ENCODE results near the gene ADSS1.

The ADSS1 gene

DNA sequence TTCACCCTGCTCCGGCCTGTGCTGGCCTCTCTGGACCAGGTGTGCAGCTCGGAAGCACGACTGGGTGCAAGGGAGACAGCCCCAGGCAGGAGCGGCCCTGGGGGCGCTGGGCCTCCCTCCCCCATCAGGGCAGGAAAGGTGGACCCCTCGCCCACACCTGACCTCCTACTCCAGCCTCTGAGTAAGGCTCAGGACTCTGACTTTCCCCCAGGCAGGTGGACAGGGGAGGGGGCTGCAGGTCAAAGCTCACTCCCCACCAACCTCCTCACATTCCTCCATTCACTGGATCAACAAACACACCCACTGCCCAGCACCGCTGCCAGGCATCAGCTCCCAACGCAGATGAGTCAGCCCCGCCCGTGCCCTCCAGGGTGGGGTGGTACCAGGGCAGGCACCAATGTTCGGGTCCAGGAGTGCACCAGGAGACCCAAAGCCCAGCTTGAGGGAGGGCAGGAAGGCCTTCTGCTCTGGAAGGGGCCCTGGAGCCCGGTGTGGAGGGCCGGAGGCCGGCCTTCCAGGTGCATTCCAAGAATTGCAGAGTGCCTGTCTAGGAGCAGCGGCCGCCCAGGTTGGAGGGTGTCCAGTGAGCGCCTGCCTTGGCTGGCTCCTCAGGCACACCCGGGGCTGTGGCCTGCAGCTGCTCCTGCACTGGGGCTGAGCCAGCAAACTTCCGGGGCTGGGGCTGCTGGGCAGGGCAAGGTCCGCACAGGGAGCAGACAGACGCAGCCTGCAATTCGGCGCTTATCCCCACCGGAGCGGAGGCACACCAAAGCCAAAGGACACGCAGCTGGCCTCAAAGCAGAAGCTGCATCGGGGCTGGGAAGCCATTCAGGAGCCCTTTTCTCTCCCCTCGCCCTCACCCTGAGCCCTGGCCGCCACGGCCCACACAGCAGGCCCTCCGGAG is 36.2 kb upstream of the ADSS1 start:
- DNase-seq: no peak

DNA sequence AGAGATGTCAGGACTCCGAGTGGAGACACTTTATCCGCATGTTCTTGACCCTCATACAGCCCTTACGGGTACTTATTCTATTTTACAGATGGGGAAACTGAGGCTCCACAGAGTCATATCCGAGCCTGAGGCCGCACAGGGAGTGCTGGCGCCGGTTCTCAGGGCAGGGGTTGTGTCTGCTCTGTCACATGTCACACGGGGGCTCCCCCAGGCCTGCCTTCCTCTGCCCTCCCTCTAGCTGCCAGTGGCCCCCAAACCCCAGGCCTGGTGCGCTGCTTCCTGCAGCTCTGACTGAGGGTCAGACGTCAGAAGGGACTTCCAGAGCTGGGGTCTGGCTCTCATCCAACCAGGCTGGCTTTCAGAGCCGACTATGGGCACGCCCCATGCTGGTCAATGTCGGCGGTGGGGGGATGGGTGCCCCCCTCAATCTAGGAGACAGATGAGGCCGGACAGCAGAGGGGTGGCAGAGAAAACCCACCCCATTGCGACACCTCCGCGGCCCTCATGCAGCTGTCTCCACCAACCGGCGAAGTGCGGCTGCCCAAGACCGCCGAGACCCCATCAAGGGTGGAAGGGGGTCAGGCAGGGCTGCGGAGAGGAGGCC is 35.4 kb upstream of the ADSS1 start:
- DNase-seq: no peak

DNA sequence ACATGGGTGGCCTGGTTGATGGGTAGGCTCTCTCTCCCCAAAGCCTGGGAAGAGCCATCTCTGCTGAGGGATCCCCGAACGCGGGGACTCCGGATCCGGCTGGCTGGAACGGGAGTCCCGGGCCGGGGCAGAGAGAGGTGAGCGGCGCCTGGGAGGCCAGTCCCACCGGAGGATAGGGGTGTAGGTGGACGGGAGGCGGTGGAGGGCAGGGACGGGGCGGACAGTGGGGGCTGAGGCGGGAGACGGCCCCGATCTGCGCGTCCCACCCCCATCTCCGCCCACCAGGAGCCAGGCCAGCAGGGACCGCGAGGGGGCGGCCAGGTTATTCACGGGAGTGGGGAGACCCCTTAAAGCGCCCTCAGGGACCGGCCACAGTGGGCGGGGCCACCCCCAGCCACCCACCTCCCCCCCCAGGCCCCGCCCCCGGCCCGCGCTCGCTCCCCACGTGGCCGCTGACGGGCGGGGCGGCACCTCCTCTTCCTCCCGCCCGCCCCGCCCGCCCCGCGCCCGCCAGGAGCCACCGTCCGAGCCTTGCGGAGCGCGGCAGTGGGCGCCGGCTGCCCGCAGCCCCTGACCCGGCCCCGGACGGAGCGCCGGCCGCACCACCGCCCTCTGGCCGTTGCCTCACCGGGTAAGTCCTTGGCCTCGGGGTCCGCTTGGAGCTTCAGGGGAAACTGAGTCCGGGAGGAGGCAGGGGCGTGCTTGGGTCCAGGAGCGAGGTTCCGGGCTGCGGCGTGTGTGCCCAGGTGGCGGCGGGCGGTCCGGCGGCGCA is 34.7 kb upstream of the ADSS1 start, which contains the start of gene INF2:
Gene INF2, plus strand, starts transcription at position 510 of the 772 bp plus-strand sequence. CDS start 11,748 bp downstream, outside the sequence.
- DNase-seq: peak; percentile 54

DNA sequence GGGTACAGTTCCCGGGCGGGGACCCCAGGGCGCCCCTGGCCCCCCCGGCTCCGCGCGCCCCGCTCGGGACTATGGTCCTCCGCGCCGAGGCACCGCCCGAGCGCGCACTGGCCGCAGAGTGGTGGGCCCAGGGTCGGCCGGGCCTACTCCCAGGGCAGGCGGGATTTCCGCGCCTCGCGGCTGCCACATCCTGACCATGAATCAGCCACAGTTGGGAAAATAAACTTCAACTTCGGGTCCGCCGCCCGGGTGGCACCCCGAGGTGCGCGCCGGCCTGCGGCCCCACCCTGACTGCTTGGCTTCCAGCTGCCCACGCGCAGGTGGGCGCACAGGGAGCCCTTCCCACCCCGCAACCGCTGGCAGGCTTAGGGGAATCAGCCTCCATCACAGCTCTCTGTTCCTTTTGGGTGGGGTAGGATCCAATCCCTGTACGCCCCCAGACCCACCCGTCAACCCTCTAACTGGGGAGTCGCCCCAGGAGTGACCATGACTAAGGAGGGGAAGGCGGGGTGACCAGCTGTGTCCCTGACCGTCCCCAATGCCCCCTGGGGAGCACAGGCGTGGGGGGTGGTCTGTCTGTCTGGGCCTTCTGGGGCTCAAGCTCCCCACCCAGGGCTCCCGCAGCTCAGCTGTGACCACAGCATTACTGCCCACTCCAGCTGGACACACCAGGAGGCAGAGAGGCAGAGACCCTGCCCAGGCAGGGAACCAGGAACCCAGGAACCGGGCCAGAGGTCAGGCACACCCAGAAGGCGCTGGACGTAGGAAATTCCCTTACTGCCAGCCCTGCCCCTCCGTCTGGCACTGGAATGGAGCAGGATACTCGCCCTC is 33.9 kb upstream of the ADSS1 start:
- DNase-seq: no peak

DNA sequence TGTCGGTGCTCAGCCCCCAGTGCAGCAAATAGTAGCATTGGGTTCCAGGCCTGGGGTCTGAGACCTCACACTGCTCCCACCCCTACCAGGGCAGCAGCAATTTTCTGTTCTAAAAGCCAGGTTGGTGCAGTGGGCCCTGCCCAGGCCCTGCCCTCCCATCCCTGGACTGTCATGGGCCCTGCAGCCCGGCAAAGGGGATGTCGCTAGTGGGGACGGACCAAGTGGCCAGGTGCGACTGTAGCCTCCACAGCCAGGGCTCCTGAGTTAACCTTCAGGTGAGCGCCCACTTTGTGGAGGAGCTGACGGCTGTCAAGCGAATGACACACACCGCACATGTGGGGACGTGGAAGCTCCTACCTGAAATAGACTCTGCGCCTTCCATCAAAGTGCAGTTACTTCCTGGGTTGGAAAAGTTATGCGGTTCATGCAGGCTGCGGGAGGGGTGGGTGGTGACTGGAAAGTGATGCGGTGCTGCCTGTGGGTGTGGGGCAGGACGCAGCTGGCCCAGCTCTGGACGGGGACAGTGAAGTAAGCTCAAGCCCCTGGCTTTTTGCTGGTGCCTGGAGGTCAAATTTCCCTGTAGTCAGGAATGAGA is 33.1 kb upstream of the ADSS1 start:
- no peak for DNase-seq

DNA sequence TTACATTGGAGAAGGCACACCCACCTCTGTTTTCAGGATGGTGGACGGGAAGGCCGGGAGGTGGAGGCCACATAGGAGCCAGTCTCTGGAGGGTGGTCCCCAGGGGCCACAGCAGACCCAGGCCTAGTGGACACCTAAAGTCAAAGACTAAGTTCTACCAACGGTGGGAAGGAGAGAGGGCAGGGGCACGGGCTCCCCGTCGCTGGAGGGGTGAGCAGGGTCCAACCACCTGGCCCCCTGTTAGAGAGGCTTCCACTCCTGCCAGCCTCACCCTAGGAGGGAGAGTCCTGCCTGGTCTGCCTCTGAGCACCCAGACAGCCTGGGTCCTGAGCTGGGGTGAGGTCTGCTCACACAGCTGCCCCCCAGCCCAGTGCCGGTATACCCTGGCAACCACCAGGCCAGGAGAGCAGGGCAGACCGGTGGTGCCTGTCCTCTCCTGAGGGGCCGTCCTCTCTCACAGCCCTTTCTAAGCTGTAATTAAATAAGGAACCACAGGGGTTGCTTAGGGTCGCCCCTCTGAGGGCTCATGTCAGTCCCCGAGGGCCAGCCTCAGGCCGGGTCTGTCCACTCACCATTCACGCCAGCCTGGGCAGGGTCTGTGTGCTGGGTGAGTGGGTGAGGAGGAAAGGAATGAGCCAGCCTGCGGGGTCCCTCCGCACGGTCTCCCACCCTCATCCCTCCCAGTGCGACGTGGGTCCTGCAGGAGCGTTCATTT is 32.3 kb upstream of the ADSS1 start:
- no peak for DNase-seq

DNA sequence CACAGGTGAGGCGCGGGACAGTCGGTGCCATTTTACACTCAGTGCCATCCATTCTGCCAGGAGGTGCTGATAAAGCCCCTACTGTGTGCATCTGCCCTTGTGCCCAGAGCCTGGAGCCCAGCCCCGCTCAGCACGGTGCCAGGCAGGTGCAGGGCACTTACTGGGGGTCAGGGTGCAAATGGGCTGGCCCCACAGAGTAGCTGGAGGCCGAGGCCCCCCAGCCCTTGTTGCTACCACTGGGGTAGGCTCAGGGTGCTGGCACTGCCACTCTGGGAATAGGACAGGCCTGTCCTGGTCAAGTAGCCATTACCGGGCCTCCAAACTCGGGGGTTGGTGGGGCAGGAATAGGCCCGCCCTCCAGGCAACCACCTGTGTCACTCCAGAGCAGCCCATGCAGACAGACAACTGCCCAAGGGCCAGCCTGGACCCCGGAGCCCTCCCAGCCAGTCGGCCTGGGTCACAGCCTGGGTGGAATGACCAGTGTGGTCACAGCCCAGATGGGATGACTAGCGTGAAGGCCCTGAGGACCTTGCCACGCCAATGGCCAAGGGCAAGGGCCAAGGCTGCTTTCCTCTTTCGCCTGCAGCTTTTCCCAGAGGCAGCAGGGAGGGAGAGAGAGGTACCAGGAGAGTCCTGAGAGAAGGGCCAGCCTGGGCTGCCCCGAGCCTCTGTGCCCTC is 31.6 kb upstream of the ADSS1 start:
- no peak for DNase-seq

DNA sequence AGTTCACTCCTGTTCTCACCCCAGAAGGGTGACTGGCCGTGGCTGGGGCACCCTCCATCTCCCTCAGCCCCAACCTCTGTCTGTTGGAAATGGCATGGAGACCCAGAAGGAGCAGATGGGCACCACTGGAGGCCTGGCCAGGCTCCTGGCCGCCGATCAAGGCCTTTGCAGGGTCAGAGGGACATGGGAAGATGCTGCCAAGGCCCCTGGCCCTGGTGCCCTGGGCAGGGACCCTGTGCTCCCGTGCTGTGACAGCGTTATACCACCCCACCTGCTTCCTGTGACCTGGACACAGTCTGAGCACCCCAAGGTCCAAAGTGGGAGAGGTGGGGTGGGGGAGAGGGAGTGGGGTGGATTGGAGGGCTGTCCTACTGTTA is 31.1 kb upstream of the ADSS1 start:
- no peak for DNase-seq

DNA sequence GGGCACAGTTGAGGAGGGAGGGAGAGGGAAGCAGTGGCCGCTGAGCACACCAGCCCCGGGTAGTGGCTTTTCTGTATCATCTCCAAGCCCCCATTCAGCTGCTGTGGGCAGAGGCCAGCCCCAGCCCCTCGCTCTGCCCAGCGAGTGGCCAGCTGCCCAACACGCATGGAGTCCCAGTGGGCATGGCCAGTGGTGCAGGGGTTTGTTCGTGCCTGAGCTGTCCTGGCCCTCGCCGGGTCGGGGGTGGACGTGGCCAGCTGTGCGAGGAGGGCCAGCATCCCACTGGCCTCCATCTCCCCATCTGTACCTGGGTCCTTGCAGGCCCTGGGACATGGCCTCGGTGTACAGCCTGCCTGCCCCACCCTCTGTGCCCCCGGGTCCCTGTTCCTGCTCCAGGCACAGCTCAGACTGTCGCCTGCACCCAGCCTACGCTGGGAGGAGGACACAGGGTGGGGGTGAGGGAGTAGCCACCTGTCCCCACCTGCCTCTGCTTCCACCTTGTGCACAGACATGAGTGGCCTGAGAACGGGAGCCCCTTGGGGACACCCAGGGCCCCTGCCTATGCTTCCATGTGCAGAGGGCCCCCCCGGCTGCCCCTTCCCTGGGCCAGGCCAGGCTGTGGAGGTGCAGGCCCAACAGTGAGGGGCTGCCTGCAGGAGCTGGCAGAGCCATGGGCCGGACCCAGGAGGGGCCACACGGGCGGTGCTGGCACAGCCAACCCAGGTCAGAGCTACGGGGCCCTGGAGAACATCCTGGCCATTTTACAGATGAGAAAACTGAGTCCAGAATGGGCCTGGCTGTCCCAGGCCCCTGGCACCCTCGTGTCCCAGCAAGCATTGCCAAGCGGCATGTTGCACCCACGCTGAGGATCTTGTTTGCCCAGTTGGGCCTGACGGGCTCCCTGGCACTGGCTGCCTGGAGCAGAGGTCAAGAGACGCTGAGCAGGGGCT is 30.3 kb upstream of the ADSS1 start:
- no peak for DNase-seq

DNA sequence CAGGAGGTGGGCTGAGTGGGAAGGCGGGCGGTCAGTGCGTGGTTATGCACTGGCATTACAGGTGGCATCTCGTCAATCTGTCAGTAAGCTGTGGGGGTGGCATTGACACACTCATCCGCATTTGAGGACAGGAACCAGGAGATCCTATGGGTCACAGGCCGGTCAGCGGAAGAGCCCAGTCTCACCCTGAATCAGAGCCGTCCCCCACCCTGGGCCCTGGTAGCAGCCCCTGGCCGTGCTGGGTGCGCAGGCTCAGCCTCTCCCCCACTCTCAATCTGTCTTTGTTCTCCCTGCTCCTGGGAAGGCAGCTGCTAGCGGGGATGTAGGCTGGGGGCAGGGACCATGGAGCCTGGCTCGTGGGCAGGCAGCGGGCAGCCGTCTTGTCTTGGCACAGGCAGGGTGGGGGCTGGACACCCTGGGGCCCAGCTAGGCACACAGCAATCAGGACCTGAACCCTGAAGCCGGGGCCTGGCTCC is 29.5 kb upstream of the ADSS1 start:
- no peak for DNase-seq

DNA sequence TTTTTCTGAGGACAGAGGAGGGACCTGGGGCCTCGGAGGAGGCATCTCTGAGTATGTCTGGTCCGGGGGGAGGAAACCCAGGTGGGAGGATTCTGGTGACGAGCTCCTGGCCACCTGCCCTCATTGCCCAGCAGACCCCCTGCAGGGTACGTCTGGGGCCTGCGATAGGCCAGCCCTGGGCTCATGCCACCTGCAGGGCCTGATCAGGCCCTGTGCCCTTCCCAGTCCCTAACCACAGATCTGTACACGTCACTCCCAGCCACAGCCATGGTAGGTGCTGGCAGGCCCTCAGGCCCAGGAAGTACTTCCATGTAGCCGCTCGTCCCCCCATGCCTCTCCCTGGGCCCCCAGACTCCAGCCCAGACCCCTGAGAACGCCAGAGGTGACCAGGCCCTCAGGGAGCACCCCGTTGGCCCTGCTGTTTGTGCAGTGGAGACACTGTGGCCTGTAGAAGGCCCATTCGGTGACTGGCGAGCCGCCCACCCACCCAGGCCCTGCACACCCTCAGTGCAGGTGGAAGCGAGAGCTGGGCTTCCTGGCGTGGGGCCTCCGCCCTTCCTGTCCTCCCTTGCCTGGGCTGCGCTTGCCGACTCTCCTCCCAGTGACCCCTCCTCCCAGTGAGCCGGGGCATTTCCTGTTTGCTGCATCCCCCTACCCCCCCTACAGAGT is 28.9 kb upstream of the ADSS1 start:
- no peak for DNase-seq

DNA sequence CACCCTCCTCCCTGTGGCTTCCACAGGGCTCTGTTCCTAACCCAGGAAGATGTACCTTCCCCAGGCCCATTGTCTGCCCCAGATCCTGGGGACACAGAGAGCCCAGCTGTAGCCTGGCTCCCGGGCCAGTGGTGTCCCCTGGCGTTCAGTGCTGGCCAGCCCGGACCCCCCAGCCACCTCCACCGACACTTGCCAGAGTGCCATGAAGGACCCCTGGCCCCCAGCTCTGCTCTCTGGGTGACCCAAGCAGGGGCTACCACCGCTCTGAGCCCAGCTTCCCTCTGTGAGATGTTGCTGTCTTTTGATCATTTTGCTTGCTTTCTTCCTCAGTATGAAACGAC is 28.4 kb upstream of the ADSS1 start:
- no peak for DNase-seq

DNA sequence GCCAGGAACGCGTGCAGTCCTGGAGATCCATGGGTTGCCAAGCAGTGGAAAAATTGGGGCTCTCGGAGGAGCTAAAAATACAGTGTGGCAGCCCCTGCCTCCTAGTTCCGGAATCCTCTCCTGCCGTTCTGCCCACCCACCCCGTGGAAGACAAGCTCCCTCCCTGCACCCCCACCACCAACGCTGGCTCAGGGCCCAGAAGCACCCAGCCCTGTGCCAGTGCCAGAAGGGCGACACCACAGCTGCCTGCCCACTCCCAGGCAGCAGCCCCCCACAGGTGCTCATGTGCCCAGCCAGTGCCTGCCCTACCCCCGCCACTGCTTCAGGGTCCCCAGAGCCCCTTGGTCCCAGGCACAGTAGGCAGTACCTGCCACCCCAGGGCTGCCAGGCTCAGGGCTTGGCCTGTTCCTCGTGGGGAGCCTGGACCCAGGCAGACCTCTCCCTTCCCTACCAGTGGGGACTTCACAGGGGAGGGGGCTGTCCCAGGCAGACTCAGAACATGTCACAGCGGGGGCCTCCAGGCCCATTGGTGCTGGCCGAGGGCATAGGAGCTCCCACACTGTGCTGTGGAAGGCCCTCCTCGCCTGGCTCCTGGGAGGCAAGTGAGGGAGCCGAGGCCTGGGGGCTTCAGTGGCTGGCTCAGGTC is 27.2 kb upstream of the ADSS1 start:
- DNase-seq: no peak

DNA sequence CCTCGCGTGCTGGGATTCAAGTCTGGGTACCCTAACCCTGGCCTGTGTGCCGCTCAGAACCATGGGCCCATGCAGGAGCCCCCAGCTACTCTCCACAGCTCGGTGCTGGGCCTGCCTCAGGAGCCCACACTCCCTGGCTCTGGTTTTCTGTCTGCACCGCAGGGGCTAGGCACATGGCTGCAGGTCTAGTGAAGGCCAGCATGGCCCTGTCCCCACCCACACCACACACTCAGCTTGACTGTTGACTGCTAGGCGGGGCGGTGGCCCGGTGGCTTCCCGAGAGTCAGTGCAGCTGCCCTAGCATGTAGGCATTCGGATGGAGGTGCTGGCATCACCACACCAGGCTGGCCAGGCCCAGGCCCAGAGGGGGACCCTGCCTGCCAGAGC is 26.7 kb upstream of the ADSS1 start:
- no peak for DNase-seq

DNA sequence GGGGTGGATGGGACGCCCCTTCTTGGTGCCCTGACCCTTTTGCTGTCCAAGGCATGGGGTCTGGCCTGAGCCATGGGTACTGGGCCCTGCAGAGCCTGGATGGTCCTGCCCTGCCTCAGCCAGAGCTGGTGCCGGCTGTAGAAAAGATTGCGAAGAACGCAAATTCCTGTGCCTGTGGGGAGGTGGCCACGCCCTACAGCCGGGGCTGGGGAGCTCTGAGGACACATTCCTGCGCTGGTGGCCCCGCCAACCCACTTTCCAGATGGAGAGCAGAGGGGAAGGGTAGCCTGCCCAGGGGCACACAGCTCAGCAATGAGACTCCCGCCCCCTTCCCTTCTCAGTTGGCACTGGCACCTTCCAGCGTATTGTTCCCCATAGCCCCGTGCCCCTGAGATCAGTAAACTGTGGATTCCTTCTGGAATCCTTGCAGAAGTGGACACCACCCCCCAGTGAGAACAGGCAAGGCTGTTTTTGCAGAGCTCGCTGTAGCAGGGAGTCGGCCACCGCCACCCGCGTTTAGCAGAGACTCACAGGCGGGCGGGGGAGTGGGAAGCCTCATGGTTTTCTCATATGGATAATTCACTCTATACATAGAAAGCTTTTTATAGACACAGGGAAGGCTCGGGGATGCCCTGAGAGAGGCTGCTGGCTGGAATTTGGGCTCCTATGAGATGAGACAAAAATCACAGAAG is 26.0 kb upstream of the ADSS1 start:
- no peak for DNase-seq

DNA sequence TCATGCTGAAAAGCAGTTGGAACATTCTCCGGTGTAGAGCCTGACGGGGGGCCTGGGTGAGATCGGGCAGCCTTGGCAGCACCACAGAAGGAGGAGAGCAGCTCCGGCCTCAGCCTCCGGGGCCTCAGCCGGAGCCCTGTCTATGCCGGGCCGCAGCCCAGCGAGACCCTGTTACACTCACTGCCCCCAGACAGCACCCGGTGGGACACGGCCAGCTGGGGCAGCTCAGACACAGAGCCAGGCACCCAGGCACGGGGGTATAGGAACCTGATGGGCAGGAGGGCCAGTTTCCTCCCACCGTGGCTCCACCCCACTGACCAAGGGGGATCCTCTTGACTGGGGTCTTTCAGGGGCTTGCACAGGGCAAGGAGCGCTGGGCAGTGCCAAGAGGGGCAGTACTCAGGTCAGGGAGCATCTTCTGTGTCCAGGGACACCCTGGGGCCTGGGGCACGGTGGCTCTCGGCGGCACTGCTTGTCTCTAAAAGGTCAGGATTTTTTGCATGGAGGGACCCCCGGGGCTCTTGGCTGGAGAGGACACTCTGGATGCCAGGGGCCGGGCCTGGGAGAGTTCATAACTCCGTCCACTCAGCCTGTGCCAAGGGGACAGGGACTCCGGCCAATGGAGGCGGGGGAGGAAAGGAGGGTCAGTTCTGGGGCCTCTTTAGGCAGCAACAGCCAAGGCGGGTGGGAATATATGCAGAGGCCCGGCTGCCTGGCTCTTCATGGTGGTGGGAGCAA is 25.2 kb upstream of the ADSS1 start:
- DNase-seq: no peak

DNA sequence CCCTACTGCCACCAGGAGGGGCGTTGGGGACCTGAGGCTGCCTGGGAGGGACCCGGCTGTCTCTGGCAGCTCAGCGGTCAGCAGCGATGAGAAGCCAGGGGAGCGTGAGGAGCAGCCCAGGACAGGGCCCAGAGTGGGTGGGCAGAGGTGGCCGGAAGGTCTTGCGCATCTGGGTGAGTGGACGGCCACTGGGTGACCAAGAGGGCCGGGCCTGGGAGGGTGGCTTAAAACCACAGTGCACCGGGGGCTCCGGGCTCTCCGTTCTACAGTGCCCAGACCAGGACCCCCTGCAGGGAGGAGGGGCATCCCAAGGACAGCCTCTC is 24.6 kb upstream of the ADSS1 start:
- no peak for DNase-seq

DNA sequence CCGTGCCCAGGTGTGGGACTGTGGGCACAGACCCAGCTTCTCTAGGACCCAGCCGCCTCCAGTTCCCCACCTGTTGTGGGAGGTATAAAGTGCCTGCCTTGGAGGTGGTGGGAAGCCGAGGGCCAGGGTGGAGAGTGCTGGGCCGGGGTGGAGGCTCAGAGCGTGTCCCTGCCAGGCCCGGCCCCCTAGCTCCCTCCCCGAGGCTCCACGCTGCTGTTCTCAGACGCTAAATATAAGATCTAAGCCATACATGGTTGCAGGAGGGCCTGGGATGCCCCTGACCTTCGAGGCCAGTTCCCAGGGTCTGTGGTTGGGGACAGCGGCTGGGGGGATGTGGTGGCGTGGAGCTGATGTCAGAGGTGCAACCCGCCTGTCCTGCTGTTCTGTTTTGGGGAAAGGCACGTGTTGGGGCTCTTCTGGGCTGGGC is 23.8 kb upstream of the ADSS1 start:
- DNase-seq: no peak

Data from NCI-H2171 (cell line).